ENCODE data around the gene APAF1.
"Not testable (repeated sequence)": the region's sequence is repeated elsewhere in the genome, so short reads cannot be mapped to it uniquely, and the experiment has no call there.

The APAF1 gene

DNA sequence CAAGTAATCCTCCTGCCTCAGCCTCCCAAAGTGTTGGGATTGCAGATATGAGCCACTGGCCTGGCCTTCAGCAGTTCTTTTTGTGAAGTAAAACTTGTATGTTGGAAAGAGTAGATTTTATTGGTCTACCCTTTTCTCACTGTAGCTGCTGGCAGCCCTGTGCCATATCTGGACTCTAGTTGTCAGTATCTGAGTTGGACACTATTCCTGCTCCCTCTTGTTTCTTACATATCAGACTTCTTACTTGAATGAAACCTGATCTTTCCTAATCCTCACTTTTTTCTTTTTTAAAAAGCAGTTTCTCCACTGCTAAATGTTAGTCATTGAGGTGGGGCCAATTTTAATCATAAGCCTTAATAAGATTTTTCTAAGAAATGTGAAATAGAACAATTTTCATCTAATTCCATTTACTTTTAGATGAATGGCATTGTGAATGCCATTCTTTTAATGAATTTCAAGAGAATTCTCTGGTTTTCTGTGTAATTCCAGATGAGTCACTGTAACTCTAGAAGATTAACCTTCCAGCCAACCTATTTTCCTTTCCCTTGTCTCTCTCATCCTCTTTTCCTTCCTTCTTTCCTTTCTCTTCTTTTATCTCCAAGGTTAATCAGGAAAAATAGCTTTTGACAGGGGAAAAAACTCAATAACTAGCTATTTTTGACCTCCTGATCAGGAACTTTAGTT is 88.7 kb downstream of the APAF1 start:
- no peak for DNase-seq

DNA sequence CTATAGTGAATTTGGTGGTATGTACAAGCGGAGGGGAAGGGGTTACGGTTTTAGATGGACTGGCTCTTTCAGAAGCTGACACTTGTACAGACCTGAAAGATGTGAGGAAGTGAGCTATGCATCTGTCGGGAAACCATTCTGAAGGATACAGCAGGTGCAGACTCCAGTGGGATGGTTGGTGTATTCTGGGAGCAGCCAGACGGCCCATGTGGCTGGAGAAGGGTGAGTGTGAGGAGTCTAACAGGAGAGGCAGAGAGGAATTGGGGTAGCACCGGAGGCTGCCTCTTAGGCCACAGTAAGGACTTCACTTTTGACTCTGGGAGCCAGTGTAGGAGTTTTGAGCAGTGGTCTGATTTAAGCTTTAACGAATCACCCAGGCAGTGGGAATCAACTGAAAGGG is 90.7 kb downstream of the APAF1 start:
- DNase-seq: no peak

DNA sequence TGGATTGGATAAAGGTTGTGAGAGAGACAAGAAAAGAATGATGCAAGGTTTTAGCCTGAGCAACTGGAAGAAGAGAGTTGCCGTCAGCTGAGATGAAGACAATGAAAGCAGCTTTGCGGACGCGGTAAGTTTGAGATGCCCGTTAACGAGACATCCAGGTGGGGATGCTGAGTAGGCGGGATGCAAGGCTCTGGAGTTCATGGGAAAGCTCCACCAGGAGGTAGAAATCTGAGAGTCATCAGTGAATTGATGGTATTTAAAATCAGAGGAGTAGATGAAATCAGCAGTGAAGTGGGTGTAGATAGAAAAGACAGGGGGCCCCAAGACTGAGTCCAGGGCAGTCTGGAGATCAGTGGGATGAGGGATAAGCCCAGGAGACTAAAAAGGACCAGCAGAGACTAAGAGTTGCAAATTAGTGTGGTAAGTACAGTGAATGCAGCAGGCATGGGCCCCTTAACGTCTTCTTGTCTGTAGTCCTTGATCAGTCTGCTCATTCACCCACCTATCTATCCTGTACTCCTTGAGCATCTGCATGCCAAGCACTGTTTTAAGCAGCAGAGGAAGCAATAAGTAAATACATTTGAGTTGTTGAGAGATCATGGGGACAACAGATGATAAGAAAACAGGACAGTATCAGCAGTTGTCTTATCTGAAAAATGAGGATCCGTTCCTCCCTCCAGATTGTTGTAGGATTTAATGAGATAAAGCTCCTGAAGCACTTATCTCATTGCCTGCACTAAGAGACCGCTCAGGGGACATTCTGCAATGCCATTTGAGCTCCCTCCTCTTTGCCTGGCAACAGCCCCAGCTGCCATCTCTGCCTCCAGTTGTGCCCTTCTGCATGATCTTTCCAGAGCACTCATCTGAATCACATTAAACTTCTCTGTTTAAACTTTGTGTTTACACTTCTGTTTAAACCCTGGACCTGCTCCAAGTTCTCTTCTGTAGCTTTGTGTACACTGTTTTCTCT is 91.5 kb downstream of the APAF1 start:
- DNase-seq: no peak

DNA sequence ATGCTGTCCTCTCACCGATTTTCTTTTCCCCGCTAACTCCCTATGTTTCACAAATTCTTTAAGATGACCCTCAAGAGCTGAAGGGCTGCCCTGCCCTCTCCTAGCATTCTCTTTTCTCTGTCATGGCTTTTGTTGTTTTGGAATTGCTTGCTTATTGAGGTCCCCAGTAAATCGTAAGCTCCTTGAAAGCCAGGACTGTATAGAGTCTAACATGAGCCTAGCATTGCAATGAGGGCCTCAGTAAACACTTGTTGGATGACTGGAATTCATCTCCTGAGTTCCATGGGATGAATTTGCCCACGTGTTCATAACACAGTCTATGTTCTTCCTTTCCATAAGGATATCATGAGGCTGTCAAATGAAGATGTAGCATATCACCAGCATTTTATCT is 92.2 kb downstream of the APAF1 start:
- no peak for DNase-seq

DNA sequence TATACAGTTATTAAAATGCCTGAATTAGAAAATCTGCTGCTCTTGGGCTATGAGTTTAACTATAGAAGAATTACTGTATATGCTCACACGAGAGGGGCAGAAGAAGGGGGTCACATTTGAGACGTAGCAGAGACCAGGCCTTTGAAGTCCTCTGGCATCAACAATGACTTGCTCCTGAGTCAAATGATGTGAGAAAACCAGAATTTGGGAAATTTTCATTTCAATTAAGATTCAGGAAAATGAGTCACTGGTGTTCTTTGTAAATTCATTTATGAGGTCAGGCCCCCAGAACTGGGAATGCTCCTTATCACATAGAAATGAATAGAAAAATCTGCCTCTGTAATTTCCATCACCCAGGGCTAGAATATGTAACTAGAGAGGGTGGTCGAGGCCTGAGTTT is 92.9 kb downstream of the APAF1 start:
- no peak for DNase-seq

DNA sequence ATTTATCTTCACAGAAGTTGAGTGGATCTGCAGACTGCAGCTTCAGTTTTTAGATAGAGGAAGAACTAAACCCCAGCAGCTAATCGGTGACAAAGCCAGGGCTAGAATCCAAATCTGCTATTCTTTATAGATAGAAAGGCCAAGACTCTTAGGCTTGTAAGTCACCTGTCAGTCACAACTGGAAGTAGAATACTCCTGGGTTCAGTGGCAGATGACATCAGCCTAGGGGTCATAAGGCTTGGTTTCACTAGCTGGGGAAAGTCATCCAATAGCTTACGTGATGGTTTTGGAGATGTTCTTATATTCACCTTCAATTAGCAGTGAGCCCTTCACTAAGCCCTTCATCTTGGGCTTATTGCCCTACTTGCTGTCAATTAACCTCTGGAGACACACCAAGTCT is 93.4 kb downstream of the APAF1 start:
- no peak for DNase-seq

DNA sequence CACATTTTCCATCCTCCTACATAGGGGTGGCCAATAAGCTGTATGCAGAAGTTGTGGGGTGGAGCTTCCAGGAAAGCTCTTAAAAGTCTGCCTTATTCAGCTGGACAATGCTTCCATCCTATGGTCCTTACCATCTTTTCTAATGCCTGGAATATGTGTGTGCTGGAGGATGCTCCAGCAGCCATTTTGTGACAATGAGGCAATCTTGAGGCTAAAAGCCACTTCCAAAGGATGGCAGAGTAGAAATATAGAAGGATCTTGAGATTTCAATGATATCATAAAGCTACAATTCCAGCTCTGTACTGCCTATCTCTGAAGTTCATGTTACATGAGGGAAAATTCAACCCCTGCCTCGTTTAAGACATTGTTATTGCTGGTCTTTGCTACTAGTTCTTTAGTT is 95.7 kb downstream of the APAF1 start:
- no peak for DNase-seq

DNA sequence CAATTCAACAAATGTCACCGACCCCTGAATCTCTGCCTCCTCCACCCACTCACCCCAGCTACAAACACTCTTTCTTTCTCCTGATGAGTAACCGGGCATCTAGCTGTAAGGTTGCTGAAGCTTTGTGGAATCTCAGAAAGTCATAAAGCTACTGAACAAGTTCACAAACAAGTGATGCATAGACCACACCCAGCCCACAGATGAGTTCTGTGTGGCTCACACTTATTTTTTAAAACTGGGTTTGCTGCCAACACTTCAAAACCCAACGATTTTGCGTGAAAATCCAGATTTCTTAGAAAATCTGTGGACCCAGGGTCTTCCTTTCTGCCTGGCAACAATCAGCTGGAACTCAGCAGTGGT is 96.1 kb downstream of the APAF1 start:
- DNase-seq: peak in 1 of 5 donors; percentile 66

DNA sequence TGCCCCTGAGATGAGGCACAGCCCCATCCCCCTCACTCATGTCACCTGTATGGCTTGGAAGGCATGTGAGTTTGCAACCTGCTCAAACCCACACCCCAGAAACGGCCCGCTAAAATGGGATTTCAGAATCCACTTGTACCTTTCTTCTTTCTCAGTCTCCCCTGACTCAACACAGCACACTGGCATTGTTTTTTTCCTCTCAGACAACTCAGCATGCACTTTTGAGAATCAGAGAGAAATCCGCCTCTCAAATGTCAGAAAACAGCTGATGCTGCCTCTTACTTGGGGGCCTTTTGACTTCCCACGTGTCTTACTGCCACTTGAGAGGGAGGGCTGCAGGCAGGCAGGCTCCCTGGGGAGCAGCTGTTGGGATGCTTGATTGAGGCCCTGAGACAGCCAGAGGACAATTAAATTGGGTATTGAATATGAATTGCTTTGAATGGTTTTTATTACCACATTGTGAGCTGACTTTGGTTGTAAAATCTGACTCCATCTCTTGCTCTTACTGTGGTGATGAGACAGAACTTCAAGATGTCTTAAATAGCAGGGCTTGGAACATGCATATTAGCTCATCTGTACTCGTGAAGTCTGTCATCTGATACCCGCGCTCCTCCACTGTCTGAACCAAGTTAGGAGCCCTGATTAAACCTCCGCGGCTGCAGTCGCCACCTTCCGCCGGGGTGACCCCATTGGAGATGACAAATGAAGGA is 96.6 kb downstream of the APAF1 start:
- peak in 1 of 5 donors; percentile 39 for DNase-seq

DNA sequence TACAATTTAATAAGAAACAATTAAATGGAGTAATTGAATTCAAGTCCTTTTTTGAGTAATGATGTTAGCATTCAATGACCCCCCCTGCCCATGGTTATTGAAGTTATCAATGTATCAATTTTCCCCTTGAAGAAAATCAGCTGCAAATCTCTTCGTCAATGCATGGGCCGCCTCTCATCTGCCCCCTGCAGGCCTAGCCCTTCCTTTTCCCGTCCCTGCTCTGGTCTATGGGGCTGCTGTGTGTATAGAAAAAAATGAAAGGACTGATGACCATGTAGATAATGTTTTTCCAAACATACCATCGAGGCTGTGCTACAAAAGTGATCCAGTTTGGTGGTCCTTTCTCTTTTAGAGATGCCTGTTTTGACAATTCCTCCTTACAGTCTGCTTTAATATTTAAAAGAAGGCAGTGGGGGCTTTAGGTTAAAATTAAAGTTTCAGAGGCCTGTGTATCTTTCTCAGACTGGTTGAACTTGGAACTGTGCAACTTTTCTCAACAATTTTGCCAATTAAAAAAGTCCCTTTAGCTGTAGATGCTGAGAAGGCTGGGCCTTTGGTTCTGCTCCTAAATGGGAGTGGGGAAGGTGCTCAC is 98.4 kb downstream of the APAF1 start:
- peak in 2 of 5 donors; percentile 5 to 68 for DNase-seq

DNA sequence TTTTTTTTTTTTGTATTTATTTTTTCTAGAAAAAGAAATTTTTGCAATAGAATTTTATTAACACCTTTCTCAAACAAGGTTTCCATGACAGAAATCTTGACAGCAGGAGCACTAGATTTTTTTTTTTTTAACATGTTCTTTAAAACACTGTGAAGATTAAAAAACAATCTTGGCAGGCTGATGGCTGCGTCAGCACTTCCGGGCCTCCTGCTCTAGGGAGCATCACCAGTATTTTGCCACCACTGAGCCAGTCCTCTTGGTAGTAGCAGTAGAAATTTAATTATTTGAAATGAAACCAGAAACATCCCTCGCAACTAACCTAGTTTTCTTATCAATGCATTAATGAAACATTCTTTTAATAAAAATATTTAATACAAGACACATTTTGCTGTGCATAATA is 99.6 kb downstream of the APAF1 start:
- DNase-seq: peak in 2 of 5 donors; percentile 9 to 43

DNA sequence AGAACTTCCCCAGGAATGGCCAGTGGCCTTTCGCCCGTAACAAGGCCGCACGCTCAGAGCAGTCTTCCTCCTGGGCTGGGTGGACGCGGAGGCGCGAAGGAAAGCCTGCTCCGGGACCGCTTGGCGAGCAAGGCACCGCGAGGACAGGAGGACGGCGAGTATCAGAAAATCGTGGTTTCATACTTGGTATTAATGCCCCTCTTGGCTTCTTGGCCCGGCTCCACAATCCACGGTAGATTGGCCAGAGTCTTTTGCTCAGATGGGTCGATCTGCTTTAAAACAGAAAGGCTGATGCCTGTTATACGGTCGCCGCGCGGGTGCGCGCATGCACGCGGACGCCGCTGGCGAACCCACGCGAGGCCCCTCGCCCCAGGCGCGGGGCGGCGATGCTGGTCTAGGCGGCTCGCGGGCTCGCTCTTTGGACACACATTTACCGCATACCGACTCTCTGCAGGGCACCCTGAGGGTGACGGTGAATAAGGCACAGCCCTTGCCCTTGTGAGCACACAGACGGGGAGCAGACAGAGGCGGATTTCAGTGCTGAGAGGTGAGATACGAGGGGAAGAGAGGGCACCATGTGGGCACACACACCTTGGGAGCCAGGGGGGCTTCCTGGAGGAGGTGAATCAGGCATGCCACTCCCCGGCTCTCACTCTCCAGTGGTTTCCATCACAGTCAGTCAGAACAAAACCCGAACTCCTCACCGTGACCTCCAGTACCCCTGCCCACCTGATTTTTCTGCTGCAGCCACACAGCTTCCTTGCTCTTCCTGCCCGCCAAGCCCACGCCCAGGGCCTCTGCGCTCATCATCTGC is 100.7 kb downstream of the APAF1 start:
- peak in 2 of 5 donors; percentile 10 to 55 for DNase-seq

DNA sequence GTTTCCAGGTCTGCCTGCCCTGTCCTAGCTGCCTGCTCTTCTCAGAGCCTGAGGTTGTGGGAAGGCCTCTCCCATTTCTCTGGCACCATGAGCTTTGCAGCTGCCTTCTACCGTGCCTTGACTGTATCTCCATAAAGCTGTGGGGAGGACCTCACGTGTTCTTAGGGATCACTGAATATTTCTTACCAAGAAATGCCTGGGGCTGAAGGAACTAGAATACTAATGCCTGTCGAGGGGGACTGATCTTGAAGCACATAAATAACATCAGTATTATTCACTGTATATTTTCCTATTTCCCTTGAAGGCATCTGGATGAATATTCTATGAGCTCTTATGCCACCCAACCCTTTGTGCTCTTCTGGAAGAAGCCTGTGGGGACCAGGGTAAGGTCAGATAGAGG is 103.4 kb downstream of the APAF1 start:
- DNase-seq: no peak

DNA sequence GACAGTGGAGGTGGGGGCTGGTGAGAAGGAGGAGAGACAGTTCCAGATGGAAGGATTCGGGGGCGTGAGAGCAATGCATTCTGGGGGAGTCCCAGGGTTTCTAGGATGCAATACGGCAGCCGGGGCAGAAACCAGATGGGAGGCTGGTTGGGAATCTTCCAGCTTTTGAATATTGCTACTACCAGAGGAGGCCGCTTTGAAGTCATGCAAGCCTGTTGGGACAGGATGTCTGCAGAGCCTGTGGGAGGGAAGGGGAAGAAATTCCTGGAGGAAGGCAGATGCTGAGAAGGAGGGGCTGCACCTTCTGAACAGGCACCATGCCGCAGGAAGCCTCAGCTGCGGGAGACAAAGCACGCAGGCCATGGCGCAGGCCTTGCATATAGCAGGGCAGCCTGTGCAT is 105.4 kb downstream of the APAF1 start:
- no peak for DNase-seq

DNA sequence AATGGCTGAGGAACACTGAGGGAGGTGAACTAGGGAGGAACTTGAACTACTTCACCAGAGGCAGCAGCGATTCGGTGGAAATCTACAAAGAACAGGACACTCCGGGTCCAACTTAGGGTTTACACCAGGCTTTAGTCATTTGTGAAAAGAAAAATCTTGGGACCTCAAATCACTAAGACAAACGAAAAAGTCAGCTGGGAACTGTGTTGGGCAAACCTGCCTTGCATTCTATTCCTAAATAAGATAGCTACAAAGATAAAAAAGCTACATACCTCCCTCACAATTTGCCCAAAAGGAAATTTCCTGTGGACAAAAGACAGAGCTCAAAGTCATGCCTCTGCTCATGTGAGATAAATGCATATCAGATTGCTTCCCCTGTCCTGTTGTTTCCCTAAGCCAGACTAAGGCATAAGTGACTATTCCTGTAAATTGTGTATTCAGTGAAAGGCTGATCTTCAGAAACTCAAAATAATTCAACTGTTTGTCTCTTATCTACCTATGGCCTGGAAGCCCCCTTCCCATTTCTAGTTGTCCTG is 106.6 kb downstream of the APAF1 start:
- no peak for DNase-seq

DNA sequence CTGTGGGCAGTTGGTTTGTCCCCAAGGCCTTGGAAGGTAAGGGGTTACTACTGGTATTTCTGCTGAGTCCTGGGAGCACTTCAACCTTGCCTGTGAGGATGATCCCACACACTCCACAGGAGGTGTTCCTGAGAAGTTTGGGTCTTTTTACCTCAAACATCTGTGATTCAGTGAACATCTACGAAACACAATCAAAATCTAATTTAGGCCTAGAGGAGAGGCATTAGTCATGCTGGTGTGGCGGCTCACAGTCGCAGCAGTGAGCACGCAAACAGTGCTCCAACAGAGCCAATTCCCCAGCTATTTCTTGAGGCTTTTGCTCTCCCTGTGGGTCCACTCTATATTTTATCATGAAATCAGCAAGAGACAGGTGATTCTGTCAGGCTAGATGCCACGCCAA is 107.6 kb downstream of the APAF1 start:
- no peak for DNase-seq

DNA sequence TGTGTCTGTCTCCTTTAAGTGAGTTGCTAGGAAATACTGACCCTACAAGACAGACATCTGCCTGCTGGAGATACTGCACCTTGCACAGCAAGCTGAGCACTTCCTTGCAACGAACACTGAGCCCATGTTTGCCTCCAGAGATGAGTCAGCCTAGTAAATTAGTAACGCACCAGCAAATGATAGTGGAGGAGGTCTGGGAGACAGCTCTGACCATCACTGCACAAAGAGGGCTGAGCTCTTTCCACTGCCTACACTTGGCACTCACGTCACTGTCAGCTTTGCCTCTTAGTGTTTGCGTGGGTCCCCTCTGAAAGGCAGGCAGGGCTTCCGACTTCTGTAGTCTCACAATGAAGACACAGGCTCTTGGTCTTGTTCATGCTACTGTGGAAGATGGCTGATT is 109.0 kb downstream of the APAF1 start:
- DNase-seq: peak in 1 of 5 donors; percentile 91

DNA sequence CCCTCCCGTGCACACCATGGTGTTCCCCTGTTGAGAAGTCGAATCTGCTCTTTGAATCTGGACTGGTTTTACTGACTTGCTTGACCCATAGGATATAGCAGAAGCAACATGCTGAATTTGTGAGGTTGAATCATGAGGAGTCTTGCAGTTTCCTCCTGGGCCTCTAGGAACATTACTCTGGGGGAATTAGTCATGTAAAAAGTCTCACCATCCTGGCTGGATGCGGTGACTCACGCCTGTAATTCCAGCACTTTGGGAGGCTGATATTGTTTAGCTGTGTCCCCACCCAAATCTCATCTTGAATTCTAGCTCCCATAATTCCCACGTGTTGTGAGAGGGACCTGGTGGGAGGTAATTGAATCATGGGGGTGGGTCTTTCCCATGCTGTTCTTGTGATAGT is 110.8 kb downstream of the APAF1 start:
- DNase-seq: not testable (repeated sequence)

DNA sequence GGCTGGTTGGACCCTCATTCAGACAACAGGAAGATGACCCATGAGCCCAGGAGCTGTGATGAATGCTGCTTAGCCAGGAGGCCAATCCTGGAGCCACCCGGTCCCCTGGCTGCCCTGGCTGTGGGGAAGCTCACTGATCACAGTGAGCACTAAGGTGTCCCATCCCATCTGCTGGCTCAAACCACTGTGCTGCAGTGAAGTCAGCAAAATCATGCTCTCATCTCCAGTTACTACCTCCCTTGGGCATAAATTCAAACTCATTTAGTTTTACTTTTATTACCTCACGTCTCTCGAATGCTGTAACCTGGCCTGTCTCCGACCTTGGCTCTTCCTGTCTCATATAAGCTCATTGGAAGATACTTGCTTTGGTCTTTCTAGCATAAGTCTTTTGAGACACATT is 112.4 kb downstream of the APAF1 start:
- no peak for DNase-seq

DNA sequence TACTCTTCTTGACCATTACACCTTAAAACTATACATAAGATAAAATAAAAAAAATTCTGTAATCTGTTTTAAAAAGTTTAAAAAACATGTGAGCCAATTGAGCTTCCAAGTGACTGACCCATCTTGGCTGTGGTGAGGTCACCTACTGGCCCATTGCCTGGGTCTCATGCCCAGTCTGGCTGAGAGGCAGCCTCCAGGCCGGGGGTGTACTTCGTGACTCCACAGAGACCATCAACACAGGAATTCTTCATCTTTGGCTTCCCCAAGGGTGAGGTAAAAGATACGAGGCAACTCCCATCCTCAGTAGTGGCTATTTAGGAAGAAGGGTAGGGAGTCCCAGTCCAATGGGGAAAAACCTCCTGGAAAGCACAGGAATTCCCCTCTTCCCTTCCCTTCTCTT is 113.2 kb downstream of the APAF1 start:
- no peak for DNase-seq

DNA sequence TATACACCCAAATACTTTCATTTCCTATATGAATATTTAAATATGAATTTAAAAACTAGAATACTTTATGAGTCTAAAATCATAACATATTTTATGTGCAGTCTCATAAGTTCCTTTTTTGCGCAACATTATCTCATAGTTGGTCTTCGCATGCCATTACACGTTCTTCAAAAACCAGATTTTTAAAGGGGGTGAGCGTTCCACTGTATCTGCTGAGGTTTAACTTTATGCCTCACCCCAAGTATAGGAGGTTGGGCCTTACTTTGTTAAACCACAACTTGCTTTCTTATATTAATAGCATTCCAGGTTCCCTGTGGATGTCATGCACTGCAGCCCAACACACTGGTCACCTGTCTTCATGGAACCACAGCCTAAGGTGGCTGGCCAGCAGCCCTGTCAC is 118.6 kb downstream of the APAF1 start:
- DNase-seq: no peak

DNA sequence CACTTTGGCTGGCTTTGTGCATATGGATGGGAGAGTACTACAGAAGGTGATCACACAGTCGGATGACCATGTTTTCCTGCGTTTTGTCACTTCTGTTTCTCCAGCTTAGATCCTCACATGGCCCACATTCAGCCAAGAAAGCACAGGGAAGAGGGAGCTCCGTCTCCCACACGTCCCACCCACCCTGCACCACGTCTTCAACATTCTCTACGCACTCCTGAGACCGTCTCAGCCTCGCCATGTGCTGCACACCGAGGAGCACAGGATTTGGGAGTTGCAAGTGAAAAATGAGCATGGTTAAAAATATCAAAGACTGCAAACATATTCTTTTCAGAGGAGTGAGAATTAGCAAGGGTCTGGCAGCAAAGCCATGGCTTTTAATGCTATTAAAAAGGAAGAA is 122.2 kb downstream of the APAF1 start:
- DNase-seq: no peak

All from T-helper 1 cell (primary cell).